PC-3 (cell line): ENCODE measurements around the gene EPS8L2.

Experiments
- CTCF ChIP-seq: fragments of 300-600 bp; sonication (generic); conservative IDR thresholded peaks from 2 replicates; pipeline ENCODE4 v1.5.1; 2017; ENCODE audit warnings: antibody characterized with exemption, low read depth, mild to moderate bottlenecking, low read length
- EZH2 ChIP-seq: fragments of 300-600 bp; sonication (generic); IDR thresholded peaks from one replicate; pipeline ENCODE4 v1.6.1; 2017; ENCODE audit warnings: antibody characterized with exemption, mild to moderate bottlenecking, low read length; ENCODE audit not compliant: unreplicated experiment
- EZH2phosphoT487 ChIP-seq: fragments of 300-600 bp; sonication (generic); IDR thresholded peaks from 2 replicates; pipeline ENCODE4 v1.6.1; 2018; ENCODE audit warnings: mild to moderate bottlenecking, antibody characterized with exemption, low read length, borderline replicate concordance

- TF ChIP-seq CTCF = no peak
- no peak for TF ChIP-seq EZH2
- no peak for TF ChIP-seq EZH2phosphoT487
These were observed 31.6 kb upstream of the EPS8L2 start for GRCh38 chr11:674406-674805.
